IMR-90 (cell line): ENCODE results near the gene VEGFC. TPM values are rescaled to one million over a fixed set of nuclear protein-coding genes. Genes with fewer than 3 reads are reported as not detected.

ENCODE experiments used
- ATAC-seq: fragments of 200-7000 bp; cut with Tn5 transposase; 2 replicates; pipeline ENCODE4 v1.9.1; 2020; ENCODE audit warnings: low read depth, mild to moderate bottlenecking, moderate library complexity
- BruUV-seq: library from RNA; stranded (reverse); fragments of 400-500 nt; replicated peaks from 2 replicates; lab custom pipeline; 2021; lab: Mats Ljungman, UMichigan
- CTCF ChIA-PET: fragments of 300-600 bp; formaldehyde crosslinking; extraction: SDS; loops from one replicate; lab custom pipeline; 2021; ENCODE audit warnings: antibody characterized with exemption; lab: Yijun Ruan, JAX
- POLR2A ChIA-PET: fragments of 300-600 bp; sonication (Branson Sonifier 250); formaldehyde crosslinking; loops from one replicate; lab custom pipeline; 2022; ENCODE audit warnings: antibody characterized with exemption; ENCODE audit not compliant: unreplicated experiment; lab: Charles Lee
- DNase-seq: peaks from one replicate; pipeline ENCODE4 v3.0.0; 2013
- H2AFZ ChIP-seq: replicated peaks from 2 replicates; pipeline ENCODE3; 2013; ENCODE audit warnings: low read length, mild to moderate bottlenecking; ENCODE audit not compliant: poor library complexity
- H2AK5ac ChIP-seq: 2 replicates; pipeline ENCODE4 v1.6.1; 2013; ENCODE audit warnings: low read depth, low read length, inconsistent platforms
- H2AK9ac ChIP-seq: replicated peaks from 2 replicates; pipeline ENCODE3; 2013; ENCODE audit warnings: mild to moderate bottlenecking, low read depth, low read length, moderate library complexity; ENCODE audit not compliant: poor library complexity
- H2BK120ac ChIP-seq: 2 replicates; pipeline ENCODE4 v1.6.1; 2013; ENCODE audit warnings: low read depth, low read length, inconsistent platforms
- H2BK15ac ChIP-seq: 3 replicates; pipeline ENCODE4 v1.6.1; 2013; ENCODE audit warnings: low read depth, low read length, inconsistent platforms
- H2BK20ac ChIP-seq: 2 replicates; pipeline ENCODE4 v1.6.1; 2013; ENCODE audit warnings: low read depth, mild to moderate bottlenecking, inconsistent platforms, low read length, moderate library complexity
- H2BK5ac ChIP-seq: 2 replicates; pipeline ENCODE4 v1.6.1; 2013; ENCODE audit warnings: mild to moderate bottlenecking, low read depth, low read length, inconsistent platforms; ENCODE audit not compliant: poor library complexity, severe bottlenecking
- H3K14ac ChIP-seq: replicated peaks from 2 replicates; pipeline ENCODE4 v1.6.1; 2013; ENCODE audit warnings: low read depth, low read length, inconsistent platforms
- H3K18ac ChIP-seq: 2 replicates; pipeline ENCODE4 v1.6.1; 2013; ENCODE audit warnings: low read depth, low read length, control low read depth
- H3K23ac ChIP-seq: 2 replicates; pipeline ENCODE4 v1.6.1; 2013; ENCODE audit warnings: low read depth, low read length, inconsistent platforms
- H3K27ac ChIP-seq: 2 replicates; pipeline ENCODE4 v1.5.1; 2013; ENCODE audit warnings: mild to moderate bottlenecking, control low read depth, low read length; ENCODE audit not compliant: insufficient read depth
- H3K27me3 ChIP-seq: 2 replicates; pipeline ENCODE4 v1.6.1; 2013; ENCODE audit warnings: low read length; ENCODE audit not compliant: control insufficient read depth, insufficient read depth
- H3K36me3 ChIP-seq: 2 replicates; pipeline ENCODE4 v1.6.1; 2013; ENCODE audit warnings: low read length, mixed read lengths; ENCODE audit not compliant: control insufficient read depth, insufficient read depth
- H3K4ac ChIP-seq: 2 replicates; pipeline ENCODE4 v1.6.1; 2013; ENCODE audit warnings: low read depth, low read length, inconsistent platforms
- H3K4me1 ChIP-seq: 2 replicates; pipeline ENCODE4 v1.6.1; 2013; ENCODE audit warnings: low read length, mixed read lengths; ENCODE audit not compliant: control insufficient read depth, insufficient read depth
- H3K4me2 ChIP-seq: 2 replicates; pipeline ENCODE4 v1.6.1; 2013; ENCODE audit warnings: low read depth, mild to moderate bottlenecking, control low read depth, low read length, moderate library complexity
- H3K4me3 ChIP-seq: 2 replicates; pipeline ENCODE4 v1.5.1; 2013; ENCODE audit warnings: low read depth, mild to moderate bottlenecking, control low read depth, low read length, moderate library complexity; ENCODE audit not compliant: insufficient read depth
- H3K56ac ChIP-seq: 2 replicates; pipeline ENCODE4 v1.6.1; 2013; ENCODE audit warnings: low read length, inconsistent platforms; ENCODE audit not compliant: insufficient read depth; ENCODE audit errors: extremely low read depth
- H3K79me1 ChIP-seq, 2 experiments: 2 replicates each; pipeline ENCODE4 v1.6.1; 2013; ENCODE audit warnings: low read length in 2 of 2, inconsistent platforms in 1 of 2, low read depth in 1 of 2
- H3K9ac ChIP-seq: 2 replicates; pipeline ENCODE4 v1.6.1; 2013; ENCODE audit warnings: low read depth, low read length, control low read depth
- H3K9me1 ChIP-seq: 2 replicates; pipeline ENCODE4 v1.6.1; 2013; ENCODE audit warnings: low read length, inconsistent platforms; ENCODE audit not compliant: insufficient read depth
- H3K9me3 ChIP-seq: 2 replicates; pipeline ENCODE4 v1.6.1; 2013; ENCODE audit warnings: low read length; ENCODE audit not compliant: control insufficient read depth, insufficient read depth
- H4K20me1 ChIP-seq: 2 replicates; pipeline ENCODE4 v1.6.1; 2013; ENCODE audit warnings: low read length, inconsistent platforms; ENCODE audit not compliant: insufficient read depth
- H4K5ac ChIP-seq: 2 replicates; pipeline ENCODE4 v1.6.1; 2013; ENCODE audit warnings: mild to moderate bottlenecking, low read depth, low read length, control low read depth
- H4K8ac ChIP-seq, 2 experiments: 2 replicates each; pipeline ENCODE4 v1.6.1; 2013; ENCODE audit warnings: low read depth in 2 of 2, low read length in 2 of 2, control low read depth in 1 of 2, inconsistent platforms in 1 of 2
- H4K91ac ChIP-seq: 2 replicates; pipeline ENCODE4 v1.6.1; 2013; ENCODE audit warnings: low read depth, low read length, inconsistent platforms; ENCODE audit not compliant: insufficient read depth
- BHLHE40 ChIP-seq: fragments of 150-350 bp; IDR thresholded peaks from 2 replicates; pipeline ENCODE4 v1.6.1; 2016; ENCODE audit warnings: mild to moderate bottlenecking, low read depth, low read length
- CEBPB ChIP-seq: IDR thresholded peaks from 2 replicates; pipeline ENCODE4 v1.6.1; 2012; ENCODE audit warnings: low read depth, low read length, improper control_type of control experiment
- FOS ChIP-seq: fragments of 150-350 bp; IDR thresholded peaks from 2 replicates; pipeline ENCODE4 v1.6.1; 2016; ENCODE audit warnings: low read depth, low read length
- MAFK ChIP-seq: IDR thresholded peaks from 2 replicates; pipeline ENCODE4 v1.6.1; 2012; ENCODE audit warnings: low read depth, low read length, improper control_type of control experiment
- POLR2A ChIP-seq: IDR thresholded peaks from 2 replicates; pipeline ENCODE4 v1.6.1; 2012; ENCODE audit warnings: mild to moderate bottlenecking, low read depth, low read length
- WGBS, 2 experiments: methylation state at CpG; one replicate each; pipeline versions ENCODE4 v1.1.5 to v1.1.7; 2013; ENCODE audit warnings: missing lambda C conversion rate in 2 of 2; ENCODE audit not compliant: insufficient read length in 1 of 2; ENCODE audit errors: extremely low coverage in 2 of 2; 5-methylcytosine and 5-hydroxymethylcytosine counted together
- dilution Hi-C: fragments of 300-500 bp; cut with HindIII; formaldehyde crosslinking; loops from one replicate; pipeline ENCODE4 v1.14.3; 2018; ENCODE audit warnings: low sequenced_read_pairs; ENCODE audit not compliant: unreplicated experiment
- in situ Hi-C: fragments of 300-500 bp; cut with MboI; formaldehyde crosslinking; loops from 3 replicates; pipeline ENCODE4 v1.14.3; 2019; ENCODE audit warnings: low sequenced_read_pairs, inconsistent platforms, mixed read lengths
- intact Hi-C: fragments of 100-400 bp; cut with micrococcal nuclease; formaldehyde crosslinking; loops from 2 replicates; pipeline ENCODE4 v1.10.0; 2022
- polyA plus RNA-seq, 3 experiments: library from polyadenylated mRNA; depleted of rRNA; stranded (reverse); fragments of >200 nt; gene quantifications; 2 replicates each; pipeline ENCODE4 v1.2.3, GENCODE V29; 2012; ENCODE audit warnings: low replicate concordance in 1 of 3
- total RNA-seq: library from RNA; depleted of rRNA; stranded (reverse); fragments of >200 nt; gene quantifications from 2 replicates; pipeline ENCODE4 v1.2.3, GENCODE V29; 2012

Gene VEGFC
- total and polyA plus RNA-seq, 2 of the 4 experiments (the other 2 are of a cell fraction), result 22.9 to 49.7 TPM

DNA sequence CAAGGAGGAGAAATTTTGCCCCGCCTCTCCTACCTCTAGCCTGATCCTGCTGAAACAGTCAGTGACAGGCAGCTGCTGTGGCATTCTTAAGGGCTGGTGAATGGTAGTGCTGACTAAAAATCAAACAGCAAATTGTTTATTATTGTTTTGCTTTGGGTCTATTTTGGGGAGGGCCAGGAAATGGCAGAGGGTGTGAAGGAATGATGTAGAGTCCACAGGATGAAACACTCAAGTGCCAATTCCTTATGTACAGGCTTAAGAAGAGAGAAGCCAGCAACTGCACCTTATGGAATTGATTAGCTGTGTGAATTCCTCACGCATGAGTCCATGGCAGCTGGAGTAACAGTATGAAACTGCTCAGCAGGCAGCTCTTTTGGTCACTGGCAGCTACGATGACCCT lies 39.7 kb downstream of the VEGFC start:
- H3K23ac ChIP-seq, result no peak overlapping the region
- H3K18ac ChIP-seq, result no peak overlapping the region
- ChIA-PET CTCF (no interaction called here), POLR2A (no interaction called here)
- H2BK120ac ChIP-seq, result peak overlapping the region; percentile 18; the same call in 1 of the 2 replicates
- H3K4me2 ChIP-seq, result peak overlapping the region; percentile 9
- in situ Hi-C loops (no loop called here), intact Hi-C loops (no loop called here), dilution Hi-C loops (no loop called here)
- H3K27me3 ChIP-seq, result no peaks in the 10 kb centered on the region
- ATAC-seq (peak; percentile 87), DNase-seq (peak; percentile 95)
- H4K5ac ChIP-seq, result no peak overlapping the region
- H4K20me1 ChIP-seq, result peaks cover 48% of the 10 kb centered on the region
- 0 out of 2 replicates have a peak, but pooled peaks cover 7% of the 10 kb centered on the region for H3K9me1 ChIP-seq
- BruUV-seq, result no TSS peak
- peaks cover 16% of the 10 kb centered on the region; the same call in 1 of the 2 replicates for H3K4me1 ChIP-seq
- H2AFZ ChIP-seq, result no peak overlapping the region
- peaks cover 0 to 23% of the 10 kb centered on the region in 2 experiments; a peak in 2 of 4 replicates for H3K79me1 ChIP-seq
- H3K27ac ChIP-seq, result peak overlapping the region; percentile 31; the same call in 1 of the 2 replicates
- no peak overlapping the region for H4K8ac ChIP-seq
- no peaks in the 10 kb centered on the region for H3K36me3 ChIP-seq
- H3K9me3 ChIP-seq, result no peaks in the 10 kb centered on the region
- no peak overlapping the region for H3K9ac ChIP-seq
- no peak overlapping the region for H3K56ac ChIP-seq
- H2AK5ac ChIP-seq, result no peak overlapping the region
- TF ChIP-seq MAFK, result peak; percentile 53
- 0 out of 2 replicates have a peak, but pooled peaks have one; percentile 4 for TF ChIP-seq CEBPB
- TF ChIP-seq BHLHE40, result peak; percentile 30; the same call in 1 of the 2 replicates
- TF ChIP-seq FOS, result peak; percentile 52; the same call in 1 of the 2 replicates
- TF ChIP-seq POLR2A, result no peak
- no peak overlapping the region for H3K4ac ChIP-seq
- no peak overlapping the region for H2AK9ac ChIP-seq
- no peak overlapping the region for H3K4me3 ChIP-seq
- no CpG with 5 or more reads among the region's 3 CpGs for WGBS, 2 experiments
- no peak overlapping the region for H4K91ac ChIP-seq
- no peak overlapping the region for H3K14ac ChIP-seq
- no peak overlapping the region; the same call in 1 of the 2 replicates for H2BK20ac ChIP-seq
- peak overlapping the region; percentile 62 for H2BK5ac ChIP-seq
- no peak overlapping the region for H2BK15ac ChIP-seq
